Measurements from ENCODE around the gene LDB2.

DNA sequence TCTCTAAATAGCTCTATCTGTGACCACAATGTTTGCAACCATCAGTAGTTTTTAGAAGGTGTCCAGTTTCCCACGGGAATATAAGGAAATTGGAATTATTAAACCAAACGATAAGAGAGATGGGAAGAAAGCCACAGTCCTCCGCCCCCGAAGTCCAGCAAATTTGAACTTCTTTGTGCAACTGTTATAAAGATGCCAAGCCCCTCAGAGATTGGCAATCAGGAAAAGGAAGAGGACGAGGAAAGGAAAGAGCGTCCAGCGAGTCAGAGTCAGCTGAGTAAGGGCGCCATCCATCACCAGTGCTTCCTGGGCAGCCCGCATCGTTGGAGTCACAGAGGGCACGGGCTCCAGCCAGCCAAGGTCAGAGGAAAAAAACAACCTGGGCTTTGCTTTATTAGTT, 35.7 kb downstream of the LDB2 start:
- TF ChIP-seq, protein P1, sequence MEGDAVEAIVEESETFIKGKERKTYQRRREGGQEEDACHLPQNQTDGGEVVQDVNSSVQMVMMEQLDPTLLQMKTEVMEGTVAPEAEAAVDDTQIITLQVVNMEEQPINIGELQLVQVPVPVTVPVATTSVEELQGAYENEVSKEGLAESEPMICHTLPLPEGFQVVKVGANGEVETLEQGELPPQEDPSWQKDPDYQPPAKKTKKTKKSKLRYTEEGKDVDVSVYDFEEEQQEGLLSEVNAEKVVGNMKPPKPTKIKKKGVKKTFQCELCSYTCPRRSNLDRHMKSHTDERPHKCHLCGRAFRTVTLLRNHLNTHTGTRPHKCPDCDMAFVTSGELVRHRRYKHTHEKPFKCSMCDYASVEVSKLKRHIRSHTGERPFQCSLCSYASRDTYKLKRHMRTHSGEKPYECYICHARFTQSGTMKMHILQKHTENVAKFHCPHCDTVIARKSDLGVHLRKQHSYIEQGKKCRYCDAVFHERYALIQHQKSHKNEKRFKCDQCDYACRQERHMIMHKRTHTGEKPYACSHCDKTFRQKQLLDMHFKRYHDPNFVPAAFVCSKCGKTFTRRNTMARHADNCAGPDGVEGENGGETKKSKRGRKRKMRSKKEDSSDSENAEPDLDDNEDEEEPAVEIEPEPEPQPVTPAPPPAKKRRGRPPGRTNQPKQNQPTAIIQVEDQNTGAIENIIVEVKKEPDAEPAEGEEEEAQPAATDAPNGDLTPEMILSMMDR (IDR thresholded peaks at IDR 0.05 in 4 of 5, conservative IDR thresholded peaks at IDR 0.05 in 1 of 5), result no peak
- no peak for TF ChIP-seq POLR2A (IDR thresholded peaks at IDR 0.05)
